Activated naive CD8-positive, alpha-beta T cell treated with anti-CD3 and anti-CD28 coated beads, Interleukin-2, amount 10 ng/mL, durations not matched to agents 7 days and 5 days (primary cell): ENCODE data around the gene SLIT1. TPM values are rescaled to one million over a fixed set of nuclear protein-coding genes. Genes with fewer than 3 reads are reported as not detected.

ENCODE experiments used
- ATAC-seq: fragments of 150-1000 bp; cut with Tn5 transposase; one replicate; pipeline ENCODE4 v1.10.0; 2021; ENCODE audit warnings: low read depth, moderate library complexity
- POLR2A ChIA-PET: fragments of 350-600 bp; sonication (Branson Sonifier 250); formaldehyde crosslinking; loops from one replicate; lab custom pipeline; 2021; ENCODE audit warnings: antibody characterized with exemption; lab: Charles Lee
- DNase-seq: peaks from one replicate; pipeline ENCODE4 v3.0.0; 2021
- H3K27ac Mint-ChIP-seq: one replicate; pipeline ENCODE4 v1.8.0; 2022; ENCODE audit warnings: mild to moderate bottlenecking, mixed read lengths
- H3K27me3 Mint-ChIP-seq: one replicate; pipeline ENCODE4 v1.8.0; 2022; ENCODE audit warnings: mild to moderate bottlenecking, moderate library complexity, mixed read lengths
- H3K36me3 Mint-ChIP-seq: one replicate; pipeline ENCODE4 v1.8.0; 2021; ENCODE audit warnings: mild to moderate bottlenecking, mixed read lengths
- H3K4me1 Mint-ChIP-seq: one replicate; pipeline ENCODE4 v1.8.0; 2021; ENCODE audit warnings: mixed read lengths
- H3K4me3 Mint-ChIP-seq: one replicate; pipeline ENCODE4 v1.8.0; 2022; ENCODE audit warnings: mild to moderate bottlenecking, moderate library complexity, mixed read lengths
- H3K9me3 Mint-ChIP-seq: one replicate; pipeline ENCODE4 v1.8.0; 2021; ENCODE audit warnings: mixed read lengths
- total RNA-seq, 2 experiments: library from RNA; stranded (reverse); gene quantifications; one replicate each; pipeline ENCODE4 v1.2.3, GENCODE V29; 2021

Gene SLIT1
- total RNA-seq, 2 experiments from 2014 or later: 0.37 to 0.44 TPM

- Mint-ChIP-seq H3K27me3 (no peaks in the 10 kb centered on the region), H3K4me1 (peaks cover 20% of the 10 kb centered on the region), H3K27ac (no peak overlapping the region), H3K36me3 (peaks cover 1% of the 10 kb centered on the region), H3K9me3 (no peaks in the 10 kb centered on the region), H3K4me3 (no peak overlapping the region)
- no peak for ATAC-seq
- peak; percentile 20 for DNase-seq
- POLR2A ChIA-PET: no interaction called here
Measured at GRCh38 chr10:97019213-97019844, 166.4 kb downstream of the SLIT1 start.

GRCh38 chr10:97018251-97019212 lies 167.2 kb downstream of the SLIT1 start:
- H3K27me3 Mint-ChIP-seq: no peaks in the 10 kb centered on the region
- POLR2A ChIA-PET: interaction anchor here (0.7 kb wide), 1 partner anchor 313 kb away, joined by 4 read pairs; no protein-coding TSS in a partner anchor
- H3K27ac Mint-ChIP-seq: no peak overlapping the region
- no peak for ATAC-seq
- no peaks in the 10 kb centered on the region for H3K9me3 Mint-ChIP-seq
- peaks cover 1% of the 10 kb centered on the region for H3K36me3 Mint-ChIP-seq
- H3K4me1 Mint-ChIP-seq: peaks cover 20% of the 10 kb centered on the region
- DNase-seq: peak; percentile 33
- H3K4me3 Mint-ChIP-seq: no peak overlapping the region

GRCh38 chr10:97017474-97017903 lies 168.3 kb downstream of the SLIT1 start:
- Mint-ChIP-seq H3K27ac (peak overlapping the region; percentile 95), H3K36me3 (peaks cover 1% of the 10 kb centered on the region), H3K4me3 (peak overlapping the region; percentile 85), H3K27me3 (no peaks in the 10 kb centered on the region), H3K4me1 (peaks cover 20% of the 10 kb centered on the region), H3K9me3 (no peaks in the 10 kb centered on the region)
- DNase-seq (peak; percentile 33), ATAC-seq (no peak)
- POLR2A ChIA-PET: interaction anchor here (0.7 to 1.6 kb wide), 3 partner anchors 156 to 430 kb away, joined by 3 to 4 read pairs (median 4); no protein-coding TSS in a partner anchor

- Mint-ChIP-seq H3K27me3 (no peaks in the 10 kb centered on the region), H3K36me3 (peaks cover 1% of the 10 kb centered on the region), H3K4me1 (peaks cover 20% of the 10 kb centered on the region), H3K4me3 (peak overlapping the region; percentile 85), H3K9me3 (no peaks in the 10 kb centered on the region), H3K27ac (peak overlapping the region; percentile 95)
- DNase-seq: peak; percentile 63
- peak; percentile 79 for ATAC-seq
- POLR2A ChIA-PET: interaction anchor here (0.7 to 1.6 kb wide), 2 partner anchors 156 to 430 kb away, joined by 3 to 4 read pairs; no protein-coding TSS in a partner anchor
Measured at GRCh38 chr10:97016728-97017473, 168.9 kb downstream of the SLIT1 start.

GRCh38 chr10:97015240-97015639 lies 170.5 kb downstream of the SLIT1 start:
- H3K27ac Mint-ChIP-seq: peak overlapping the region; percentile 3
- no peaks in the 10 kb centered on the region for H3K27me3 Mint-ChIP-seq
- no peak overlapping the region for H3K4me3 Mint-ChIP-seq
- POLR2A ChIA-PET: no interaction called here
- DNase-seq (no peak), ATAC-seq (no peak)
- peaks cover 20% of the 10 kb centered on the region for H3K4me1 Mint-ChIP-seq
- H3K36me3 Mint-ChIP-seq: peaks cover 1% of the 10 kb centered on the region
- no peaks in the 10 kb centered on the region for H3K9me3 Mint-ChIP-seq

GRCh38 chr10:97013983-97014382 lies 171.8 kb downstream of the SLIT1 start:
- ATAC-seq: no peak
- no peak overlapping the region for H3K4me3 Mint-ChIP-seq
- POLR2A ChIA-PET: no interaction called here
- DNase-seq: no peak
- H3K36me3 Mint-ChIP-seq: peaks cover 1% of the 10 kb centered on the region
- H3K4me1 Mint-ChIP-seq: peaks cover 20% of the 10 kb centered on the region
- H3K27me3 Mint-ChIP-seq: peaks cover 3% of the 10 kb centered on the region
- H3K27ac Mint-ChIP-seq: peak overlapping the region; percentile 70
- no peaks in the 10 kb centered on the region for H3K9me3 Mint-ChIP-seq

- Mint-ChIP-seq H3K9me3 (no peaks in the 10 kb centered on the region), H3K4me3 (no peak overlapping the region), H3K27me3 (peaks cover 3% of the 10 kb centered on the region), H3K4me1 (peaks cover 20% of the 10 kb centered on the region), H3K27ac (no peak overlapping the region), H3K36me3 (peaks cover 1% of the 10 kb centered on the region)
- no peak for DNase-seq
- no peak for ATAC-seq
- POLR2A ChIA-PET: no interaction called here
Measured at GRCh38 chr10:97013568-97013967, 172.2 kb downstream of the SLIT1 start.

GRCh38 chr10:97012470-97012869 lies 173.3 kb downstream of the SLIT1 start:
- POLR2A ChIA-PET: interaction anchor here (1.4 kb wide), 1 partner anchor 10 kb away, joined by 3 read pairs; no protein-coding TSS in a partner anchor
- no peak overlapping the region for H3K27ac Mint-ChIP-seq
- peaks cover 18% of the 10 kb centered on the region for H3K4me1 Mint-ChIP-seq
- H3K9me3 Mint-ChIP-seq: peaks cover 4% of the 10 kb centered on the region
- H3K36me3 Mint-ChIP-seq: peaks cover 4% of the 10 kb centered on the region
- no peak overlapping the region for H3K4me3 Mint-ChIP-seq
- peaks cover 3% of the 10 kb centered on the region for H3K27me3 Mint-ChIP-seq
- ATAC-seq (no peak), DNase-seq (no peak)

GRCh38 chr10:97011397-97011796 lies 174.4 kb downstream of the SLIT1 start:
- H3K36me3 Mint-ChIP-seq: peaks cover 6% of the 10 kb centered on the region
- POLR2A ChIA-PET: no interaction called here
- no peak overlapping the region for H3K4me3 Mint-ChIP-seq
- peaks cover 9% of the 10 kb centered on the region for H3K4me1 Mint-ChIP-seq
- ATAC-seq: no peak
- no peak for DNase-seq
- H3K9me3 Mint-ChIP-seq: peaks cover 14% of the 10 kb centered on the region
- peaks cover 3% of the 10 kb centered on the region for H3K27me3 Mint-ChIP-seq
- peak overlapping the region; percentile 30 for H3K27ac Mint-ChIP-seq

- H3K36me3 Mint-ChIP-seq: peaks cover 6% of the 10 kb centered on the region
- no peak for DNase-seq
Measured at GRCh38 chr10:97010695-97011206, 175.0 kb downstream of the SLIT1 start.

GRCh38 chr10:97007417-97007816 lies 178.3 kb downstream of the SLIT1 start:
- peaks cover 3% of the 10 kb centered on the region for H3K27me3 Mint-ChIP-seq
- DNase-seq (no peak), ATAC-seq (no peak)
- no peak overlapping the region for H3K4me3 Mint-ChIP-seq
- POLR2A ChIA-PET: no interaction called here
- H3K9me3 Mint-ChIP-seq: peaks cover 16% of the 10 kb centered on the region
- no peak overlapping the region for H3K27ac Mint-ChIP-seq
- H3K4me1 Mint-ChIP-seq: no peaks in the 10 kb centered on the region
- peaks cover 5% of the 10 kb centered on the region for H3K36me3 Mint-ChIP-seq

More at GRCh38 chr10:97010695-97011206, 175.0 kb downstream of the SLIT1 start:
- Mint-ChIP-seq H3K27me3 (peaks cover 3% of the 10 kb centered on the region), H3K9me3 (peaks cover 14% of the 10 kb centered on the region), H3K27ac (no peak overlapping the region), H3K4me3 (no peak overlapping the region), H3K4me1 (peaks cover 5% of the 10 kb centered on the region)
- POLR2A ChIA-PET: no interaction called here
- no peak for ATAC-seq

- POLR2A ChIA-PET: no interaction called here
- Mint-ChIP-seq H3K4me3 (no peak overlapping the region), H3K27ac (no peak overlapping the region), H3K4me1 (no peaks in the 10 kb centered on the region), H3K36me3 (peaks cover 5% of the 10 kb centered on the region), H3K9me3 (peaks cover 16% of the 10 kb centered on the region), H3K27me3 (peaks cover 3% of the 10 kb centered on the region)
- ATAC-seq (no peak), DNase-seq (no peak)
Measured at GRCh38 chr10:97006364-97006763, 179.4 kb downstream of the SLIT1 start.
